Activated CD4-positive, alpha-beta T cell treated with anti-CD3 and anti-CD28 coated beads for 36 hours (primary cell): ENCODE data around the gene LRRN2. TPM values are rescaled to one million over a fixed set of nuclear protein-coding genes. Genes with fewer than 3 reads are reported as not detected.

ENCODE experiments used
- ATAC-seq: fragments of 200-7000 bp; cut with Tn5 transposase; one replicate; pipeline ENCODE4 v1.10.0; 2021; ENCODE audit warnings: mild to moderate bottlenecking, moderate library complexity
- CTCF ChIA-PET: fragments of 350-600 bp; sonication (Branson Sonifier 250); formaldehyde crosslinking; loops from one replicate; lab custom pipeline; 2021; ENCODE audit warnings: antibody characterized with exemption; lab: Charles Lee
- POLR2A ChIA-PET: fragments of 350-600 bp; sonication (Branson Sonifier 250); formaldehyde crosslinking; loops from one replicate; lab custom pipeline; 2021; ENCODE audit warnings: antibody characterized with exemption, inconsistent platforms; lab: Charles Lee
- DNase-seq: peaks from one replicate; pipeline ENCODE4 v3.0.0-alpha.2; 2020
- H3K27ac Mint-ChIP-seq: one replicate; pipeline ENCODE4 v1.8.0; 2021; ENCODE audit warnings: mixed read lengths
- H3K27me3 Mint-ChIP-seq: one replicate; pipeline ENCODE4 v1.8.0; 2021; ENCODE audit warnings: mixed read lengths
- H3K36me3 Mint-ChIP-seq: one replicate; pipeline ENCODE4 v1.8.0; 2021; ENCODE audit warnings: low read depth, mixed read lengths
- H3K4me1 Mint-ChIP-seq: one replicate; pipeline ENCODE4 v1.8.0; 2021; ENCODE audit warnings: mixed read lengths
- H3K4me3 Mint-ChIP-seq: one replicate; pipeline ENCODE4 v1.8.0; 2021; ENCODE audit warnings: mild to moderate bottlenecking, moderate library complexity, mixed read lengths
- H3K9me3 Mint-ChIP-seq: one replicate; pipeline ENCODE4 v1.8.0; 2021; ENCODE audit warnings: low read depth, mixed read lengths
- intact Hi-C, 2 experiments: fragments of 100-400 bp; cut with DNase I in 1 of 2; cut with micrococcal nuclease in 1 of 2; formaldehyde crosslinking; loops; one replicate each; pipeline versions ENCODE4 v1.14.2 to v1.15.1; 2022 to 2024; cut with DNase I, micrococcal nuclease
- total RNA-seq, 2 experiments: library from RNA; stranded (reverse); gene quantifications; one replicate each; pipeline ENCODE4 v1.2.3, GENCODE V29; 2021

The LRRN2 gene
- total RNA-seq, 2 experiments from 2014 or later, result 0.05 TPM; not detected in 1

GRCh38 chr1:204653590-204654340 lies 31.8 kb downstream of the LRRN2 start:
- no peak overlapping the region for H3K4me3 Mint-ChIP-seq
- no peaks in the 10 kb centered on the region for H3K9me3 Mint-ChIP-seq
- no peaks in the 10 kb centered on the region for H3K36me3 Mint-ChIP-seq
- CTCF ChIA-PET, result interaction anchor here (1.0 to 1.7 kb wide), 5 partner anchors 13 to 288 kb away, joined by 3 to 10 read pairs (median 4); no protein-coding TSS in a partner anchor
- no peak overlapping the region for H3K27ac Mint-ChIP-seq
- no peak for ATAC-seq
- intact Hi-C loops, result no loop called here
- H3K4me1 Mint-ChIP-seq, result no peaks in the 10 kb centered on the region
- peaks cover 5% of the 10 kb centered on the region for H3K27me3 Mint-ChIP-seq
- DNase-seq, result no peak
- POLR2A ChIA-PET, result interaction anchor here (0.7 kb wide), 1 partner anchor 289 kb away, joined by 6 read pairs; no protein-coding TSS in a partner anchor

- DNase-seq, result no peak
- intact Hi-C loops, result no loop called here
- Mint-ChIP-seq H3K4me3 (no peak overlapping the region), H3K27ac (no peak overlapping the region), H3K4me1 (no peaks in the 10 kb centered on the region), H3K36me3 (no peaks in the 10 kb centered on the region), H3K9me3 (no peaks in the 10 kb centered on the region), H3K27me3 (peaks cover 5% of the 10 kb centered on the region)
- ChIA-PET POLR2A (no interaction called here), CTCF (interaction anchor here (0.6 to 1.5 kb wide), 7 partner anchors 11 to 197 kb away, joined by 3 to 8 read pairs (median 3); no protein-coding TSS in a partner anchor)
- no peak for ATAC-seq
Observed at GRCh38 chr1:204652497-204652896, 33.0 kb downstream of the LRRN2 start.

- Mint-ChIP-seq H3K27me3 (peaks cover 5% of the 10 kb centered on the region), H3K9me3 (no peaks in the 10 kb centered on the region), H3K36me3 (no peaks in the 10 kb centered on the region), H3K27ac (no peak overlapping the region), H3K4me3 (no peak overlapping the region), H3K4me1 (peaks cover 2% of the 10 kb centered on the region)
- DNase-seq, result no peak
- intact Hi-C loops, result no loop called here
- no peak for ATAC-seq
- ChIA-PET CTCF (interaction anchor here (0.6 to 1.1 kb wide), 5 partner anchors 10 to 155 kb away, joined by 3 to 8 read pairs (median 4); no protein-coding TSS in a partner anchor), POLR2A (no interaction called here)
Observed at GRCh38 chr1:204651843-204652421, 33.6 kb downstream of the LRRN2 start.

GRCh38 chr1:204650911-204651570 lies 34.5 kb downstream of the LRRN2 start:
- Mint-ChIP-seq H3K36me3 (no peaks in the 10 kb centered on the region), H3K27me3 (peaks cover 5% of the 10 kb centered on the region), H3K4me1 (peaks cover 2% of the 10 kb centered on the region), H3K27ac (no peak overlapping the region), H3K4me3 (no peak overlapping the region), H3K9me3 (no peaks in the 10 kb centered on the region)
- ATAC-seq (no peak), DNase-seq (no peak)
- POLR2A ChIA-PET, result no interaction called here
- CTCF ChIA-PET, result interaction anchor here (1.0 kb wide), 1 partner anchor 141 kb away, joined by 5 read pairs; no protein-coding TSS in a partner anchor
- intact Hi-C loops, result no loop called here

DNA sequence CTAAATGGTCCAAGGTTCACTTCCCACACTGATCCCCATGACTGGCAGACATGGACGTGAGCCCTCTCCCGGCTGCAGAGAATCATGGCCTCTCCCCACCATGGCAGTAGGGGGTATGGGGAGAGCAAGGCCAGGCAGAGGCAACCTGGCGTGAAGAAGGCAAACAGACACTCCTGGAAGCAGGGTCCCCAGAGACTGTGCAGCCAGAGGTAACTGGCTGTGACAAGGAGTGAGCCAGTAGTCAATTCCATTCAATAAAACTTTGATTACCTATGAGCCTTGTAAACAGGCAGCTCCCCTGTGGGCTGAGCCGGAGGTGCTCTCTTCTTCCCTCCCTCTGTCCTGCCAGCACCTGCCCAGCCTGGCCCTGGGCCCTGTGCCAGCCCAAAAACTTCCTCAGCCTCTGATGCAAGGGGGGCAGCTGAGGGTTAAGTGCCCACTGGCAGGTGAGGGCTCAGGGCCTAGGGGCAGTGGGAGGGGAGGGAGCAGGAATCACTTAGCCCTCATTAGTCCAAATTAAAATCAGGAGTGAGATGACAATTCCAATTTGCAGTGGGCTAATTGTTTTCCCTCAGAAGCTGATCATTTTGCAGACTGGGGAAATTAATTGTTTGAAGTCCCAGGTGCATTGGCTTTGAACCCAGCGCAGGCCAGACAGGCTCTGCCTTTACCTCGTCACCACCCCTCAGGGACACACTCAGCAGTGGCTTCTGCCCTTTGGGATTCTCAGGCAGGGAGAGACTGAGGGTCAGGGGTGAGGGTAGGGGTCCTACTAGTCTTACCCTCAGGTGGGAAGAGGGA lies 35.6 kb downstream of the LRRN2 start:
- Mint-ChIP-seq H3K27ac (no peak overlapping the region), H3K4me1 (peaks cover 2% of the 10 kb centered on the region), H3K27me3 (peaks cover 5% of the 10 kb centered on the region), H3K9me3 (no peaks in the 10 kb centered on the region), H3K36me3 (no peaks in the 10 kb centered on the region), H3K4me3 (no peak overlapping the region)
- intact Hi-C loops, result no loop called here
- DNase-seq (no peak), ATAC-seq (no peak)
- CTCF ChIA-PET, result no interaction called here
- POLR2A ChIA-PET, result no interaction called here

- ATAC-seq (no peak), DNase-seq (no peak)
- Mint-ChIP-seq H3K4me3 (no peak overlapping the region), H3K27ac (no peak overlapping the region), H3K4me1 (peaks cover 2% of the 10 kb centered on the region), H3K36me3 (no peaks in the 10 kb centered on the region), H3K9me3 (no peaks in the 10 kb centered on the region), H3K27me3 (peaks cover 9% of the 10 kb centered on the region)
- POLR2A ChIA-PET, result no interaction called here
- CTCF ChIA-PET, result interaction anchor here (0.9 to 2.1 kb wide), 2 partner anchors 41 to 158 kb away, joined by 3 to 8 read pairs; no protein-coding TSS in a partner anchor
- intact Hi-C loops, result no loop called here
Observed at GRCh38 chr1:204648576-204648975, 37.0 kb downstream of the LRRN2 start.

DNA sequence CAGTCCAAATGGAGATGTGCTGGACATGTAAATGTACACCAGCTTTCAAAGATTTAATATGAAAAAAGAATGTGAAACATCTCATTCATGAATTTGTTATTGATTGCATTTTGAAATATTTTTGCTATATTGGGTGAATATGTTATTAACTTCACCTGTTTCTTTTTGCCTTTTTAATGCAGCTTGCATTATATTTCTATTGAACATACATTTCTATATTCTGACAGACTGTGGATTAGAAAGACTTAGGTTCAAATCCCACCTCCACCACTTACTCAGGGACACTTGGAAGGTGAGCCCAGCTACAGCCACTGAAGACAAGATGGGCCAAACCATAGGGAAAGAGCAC lies 37.8 kb downstream of the LRRN2 start:
- no peak for DNase-seq
- no peak for ATAC-seq
- no peaks in the 10 kb centered on the region for H3K36me3 Mint-ChIP-seq
- no peak overlapping the region for H3K27ac Mint-ChIP-seq
- peaks cover 6% of the 10 kb centered on the region for H3K27me3 Mint-ChIP-seq
- POLR2A ChIA-PET, result no interaction called here
- CTCF ChIA-PET, result interaction anchor here (0.7 to 2.1 kb wide), 3 partner anchors 148 to 166 kb away, joined by 3 to 8 read pairs (median 3); no protein-coding TSS in a partner anchor
- no peaks in the 10 kb centered on the region for H3K9me3 Mint-ChIP-seq
- no peak overlapping the region for H3K4me3 Mint-ChIP-seq
- intact Hi-C loops, result no loop called here
- peaks cover 2% of the 10 kb centered on the region for H3K4me1 Mint-ChIP-seq

DNA sequence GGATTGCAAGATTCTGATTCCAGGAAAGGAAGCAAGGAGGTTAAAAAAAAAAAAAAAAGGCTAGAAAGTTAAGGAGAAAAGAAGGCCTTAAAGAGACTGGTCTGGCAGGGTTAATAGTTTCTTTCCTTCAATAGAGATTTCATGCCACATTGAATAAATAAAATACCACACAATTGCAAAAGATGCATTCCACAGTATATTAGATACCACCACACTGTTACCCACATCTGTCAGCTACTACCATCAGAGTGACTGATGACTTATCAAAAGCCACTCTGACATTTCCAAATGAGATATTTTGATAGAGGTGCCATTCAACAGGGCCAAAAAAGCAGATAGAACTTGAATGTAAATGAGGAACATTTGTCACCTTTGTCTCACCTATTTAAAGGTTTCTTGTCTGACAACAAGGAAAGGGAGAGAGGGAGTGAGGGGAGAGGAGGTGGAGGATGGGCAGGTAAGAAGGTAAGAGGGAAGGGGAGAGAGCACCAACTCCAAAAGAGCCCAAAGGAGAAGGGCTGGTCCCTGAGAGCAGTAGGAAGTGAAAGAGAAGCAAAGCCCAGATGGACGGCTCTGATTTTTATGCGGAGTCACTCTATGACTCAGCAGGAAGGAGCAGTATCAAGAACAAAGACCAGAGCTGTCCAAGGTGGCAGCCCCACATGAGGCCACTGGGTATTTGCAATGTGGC lies 38.3 kb downstream of the LRRN2 start:
- CTCF ChIA-PET, result interaction anchor here (0.7 to 2.1 kb wide), 4 partner anchors 148 to 663 kb away, joined by 3 to 8 read pairs (median 3); no protein-coding TSS in a partner anchor
- intact Hi-C loops, result no loop called here
- peak; percentile 27 for DNase-seq
- Mint-ChIP-seq H3K9me3 (no peaks in the 10 kb centered on the region), H3K27ac (no peak overlapping the region), H3K4me1 (peaks cover 2% of the 10 kb centered on the region), H3K36me3 (no peaks in the 10 kb centered on the region), H3K4me3 (no peak overlapping the region), H3K27me3 (peaks cover 4% of the 10 kb centered on the region)
- no peak for ATAC-seq
- POLR2A ChIA-PET, result no interaction called here

DNA sequence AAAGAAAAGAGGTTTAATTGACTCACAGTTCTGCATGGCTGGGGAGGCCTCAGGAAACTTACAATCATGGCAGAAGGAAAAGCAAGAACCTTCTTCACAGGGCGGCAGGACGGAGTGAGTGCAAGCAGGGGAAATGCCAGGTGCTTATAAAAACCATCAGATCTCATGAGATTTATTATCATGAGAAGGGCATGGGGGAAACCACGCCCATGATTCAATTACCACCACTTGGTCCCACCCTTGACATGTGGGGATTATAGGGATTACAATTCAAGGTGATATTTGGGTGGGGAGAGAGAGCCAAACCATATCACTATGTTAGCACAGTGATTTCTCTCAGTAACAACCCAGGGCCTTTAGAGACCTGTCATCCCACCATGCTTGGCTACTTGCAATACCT lies 39.9 kb downstream of the LRRN2 start:
- ATAC-seq (no peak), DNase-seq (no peak)
- CTCF ChIA-PET, result no interaction called here
- Mint-ChIP-seq H3K27me3 (peaks cover 4% of the 10 kb centered on the region), H3K4me3 (no peak overlapping the region), H3K27ac (no peak overlapping the region), H3K9me3 (no peaks in the 10 kb centered on the region), H3K4me1 (peaks cover 2% of the 10 kb centered on the region), H3K36me3 (no peaks in the 10 kb centered on the region)
- intact Hi-C loops, result no loop called here
- POLR2A ChIA-PET, result no interaction called here

- ATAC-seq, result no peak
- CTCF ChIA-PET, result no interaction called here
Observed at GRCh38 chr1:204645251-204645650, 40.3 kb downstream of the LRRN2 start.

More at GRCh38 chr1:204645251-204645650, 40.3 kb downstream of the LRRN2 start:
- no peaks in the 10 kb centered on the region for H3K9me3 Mint-ChIP-seq
- H3K4me3 Mint-ChIP-seq, result no peak overlapping the region
- H3K36me3 Mint-ChIP-seq, result no peaks in the 10 kb centered on the region
- POLR2A ChIA-PET, result no interaction called here
- peaks cover 2% of the 10 kb centered on the region for H3K4me1 Mint-ChIP-seq
- peaks cover 4% of the 10 kb centered on the region for H3K27me3 Mint-ChIP-seq
- no peak for DNase-seq
- intact Hi-C loops, result no loop called here
- H3K27ac Mint-ChIP-seq, result no peak overlapping the region
